ENCODE data around the gene WDR72. TPM values are rescaled to one million over a fixed set of nuclear protein-coding genes. Genes with fewer than 3 reads are reported as not detected.

Gene WDR72
- total RNA-seq, 2 donors from 2014 or later = 0.08 to 0.42 TPM

DNA sequence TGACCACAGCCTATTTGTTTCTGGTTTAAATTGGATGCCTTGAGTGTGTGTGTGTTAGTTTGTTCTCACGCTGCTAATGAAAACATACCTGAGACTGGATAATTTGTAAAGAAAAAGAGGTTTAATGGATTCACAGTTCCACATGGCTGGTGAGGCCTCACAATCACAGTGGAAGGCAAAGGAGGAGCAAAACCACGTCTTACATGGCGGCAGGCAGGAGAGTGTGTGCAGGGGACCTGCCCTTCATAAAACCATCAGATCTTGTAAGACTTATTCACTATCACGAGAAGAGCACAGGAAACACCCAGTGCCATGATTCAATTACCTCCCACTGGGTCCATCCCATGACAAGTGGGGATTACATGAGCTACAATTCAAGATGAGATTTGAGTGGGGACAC lies 260.5 kb downstream of the WDR72 start:
- no peak overlapping the region for H3K9ac ChIP-seq (ENCODE audit: low read depth in 2 of 2, low read length in 2 of 2)
- TF ChIP-seq CTCF (IDR thresholded peaks at IDR 0.05) = no peak
- H3K4me3 ChIP-seq = no peak overlapping the region
- no peaks in the 10 kb centered on the region for H3K4me1 ChIP-seq
- H3K9me3 ChIP-seq = no peaks in the 10 kb centered on the region
- H3K36me3 ChIP-seq = no peaks in the 10 kb centered on the region
- H3K27ac ChIP-seq = no peak overlapping the region
- intact Hi-C loops (cut with DNase I) = no loop called here
- DNase-seq = no peak
- no peaks in the 10 kb centered on the region for H3K27me3 ChIP-seq

DNA sequence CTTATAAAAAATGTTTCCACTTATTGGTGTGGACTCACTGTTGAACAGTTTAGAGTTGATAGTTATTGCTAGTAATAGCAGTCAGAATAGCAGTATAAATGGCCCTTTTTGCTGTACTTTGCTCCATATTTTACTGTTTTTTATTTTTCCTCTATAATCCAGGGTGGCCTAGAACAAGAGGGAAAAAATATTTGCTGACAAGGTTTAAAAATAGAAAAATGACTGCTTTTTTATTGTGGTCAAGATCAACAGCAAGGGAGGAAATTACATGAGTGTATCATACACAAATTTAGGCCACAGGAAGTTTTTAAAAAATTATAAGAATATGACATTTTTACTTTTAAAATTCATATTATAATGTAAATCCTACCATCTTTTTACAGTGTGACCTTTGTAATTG lies 269.1 kb downstream of the WDR72 start:
- no peak for DNase-seq
- Histone ChIP-seq H3K9me3 (no peaks in the 10 kb centered on the region), H3K27ac (no peak overlapping the region), H3K4me3 (no peak overlapping the region), H3K27me3 (no peaks in the 10 kb centered on the region), H3K9ac (ENCODE audit: low read depth in 2 of 2, low read length in 2 of 2) (no peak overlapping the region), H3K36me3 (no peaks in the 10 kb centered on the region), H3K4me1 (no peaks in the 10 kb centered on the region)
- no peak for TF ChIP-seq CTCF (IDR thresholded peaks at IDR 0.05)
- intact Hi-C loops (cut with DNase I) = no loop called here

DNA sequence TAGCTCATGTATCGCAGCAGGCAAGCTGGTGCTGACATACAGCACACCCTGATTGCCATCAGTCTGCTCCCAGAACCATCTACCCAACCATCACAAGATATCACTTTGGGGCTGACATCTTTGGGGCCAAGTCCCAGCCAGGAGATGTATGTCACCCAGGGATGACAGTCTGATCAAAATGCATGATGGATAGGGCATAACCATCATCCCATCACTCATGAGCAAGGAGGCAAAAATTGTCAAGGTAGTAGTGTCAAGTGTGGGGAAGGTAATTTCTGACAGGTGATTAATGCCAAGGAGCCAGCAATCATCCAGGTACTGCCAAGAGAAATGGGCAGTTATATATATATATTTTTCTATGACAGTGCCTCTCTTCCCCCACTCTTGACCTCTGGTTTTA lies 277.4 kb downstream of the WDR72 start:
- DNase-seq = no peak
- no peak overlapping the region for H3K4me3 ChIP-seq
- no peak for TF ChIP-seq CTCF (IDR thresholded peaks at IDR 0.05)
- H3K9ac ChIP-seq (ENCODE audit: low read depth in 2 of 2, low read length in 2 of 2) = no peak overlapping the region
- H3K4me1 ChIP-seq = no peaks in the 10 kb centered on the region
- no peaks in the 10 kb centered on the region for H3K9me3 ChIP-seq
- H3K36me3 ChIP-seq = no peaks in the 10 kb centered on the region
- H3K27me3 ChIP-seq = no peaks in the 10 kb centered on the region
- H3K27ac ChIP-seq = no peak overlapping the region
- intact Hi-C loops (cut with DNase I) = no loop called here

GRCh38 chr15:53477981-53478766 lies 281.3 kb downstream of the WDR72 start:
- no peak for TF ChIP-seq CTCF (IDR thresholded peaks at IDR 0.05)
- intact Hi-C loops (cut with DNase I) = loop anchor here (10.0 kb wide), 1 partner anchor 63 kb away; no protein-coding TSS in a partner anchor
- Histone ChIP-seq H3K9ac (ENCODE audit: low read depth in 2 of 2, low read length in 2 of 2) (no peak overlapping the region), H3K9me3 (no peaks in the 10 kb centered on the region), H3K4me1 (no peaks in the 10 kb centered on the region), H3K36me3 (no peaks in the 10 kb centered on the region), H3K4me3 (no peak overlapping the region), H3K27me3 (no peaks in the 10 kb centered on the region), H3K27ac (no peak overlapping the region)
- DNase-seq = no peak

DNA sequence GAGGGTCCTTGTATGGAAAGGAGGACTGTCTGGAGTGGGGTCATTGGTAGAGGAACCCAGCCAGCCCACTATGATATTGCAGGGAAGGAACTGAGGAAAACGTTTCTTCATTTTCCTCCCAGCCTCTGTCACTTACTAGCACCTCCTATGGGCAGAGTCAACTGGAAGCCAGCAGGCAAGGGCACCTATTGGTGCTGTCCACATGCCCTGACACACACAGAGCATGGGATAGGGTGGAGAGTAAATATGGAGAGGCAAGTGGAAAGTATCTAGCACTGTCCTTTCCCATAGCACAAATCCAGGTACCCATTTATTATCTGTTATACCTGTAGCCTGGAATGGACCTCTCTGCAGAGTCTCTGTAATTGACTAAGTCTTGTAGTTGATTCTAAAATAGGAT lies 285.6 kb downstream of the WDR72 start:
- Histone ChIP-seq H3K9ac (ENCODE audit: low read depth in 2 of 2, low read length in 2 of 2) (no peak overlapping the region), H3K27me3 (no peaks in the 10 kb centered on the region), H3K36me3 (no peaks in the 10 kb centered on the region), H3K9me3 (no peaks in the 10 kb centered on the region), H3K4me1 (no peaks in the 10 kb centered on the region), H3K4me3 (no peak overlapping the region), H3K27ac (no peak overlapping the region)
- DNase-seq = no peak
- intact Hi-C loops (cut with DNase I) = loop anchor here (10.0 kb wide), 1 partner anchor 59 kb away; no protein-coding TSS in a partner anchor
- no peak for TF ChIP-seq CTCF (IDR thresholded peaks at IDR 0.05)
